H1 (cell line): ENCODE results near the gene PALM3. TPM values are rescaled to one million over a fixed set of nuclear protein-coding genes. Genes with fewer than 3 reads are reported as not detected.
A peak's percentile ranks its signal among the peaks of the same experiment; 100 is the strongest.

Experiments used
- CHD1 ChIP-seq: IDR thresholded peaks from 2 replicates; pipeline ENCODE4 v1.6.1; 2012; ENCODE audit warnings: low read depth, low read length, improper control_type of control experiment
- CTBP2 ChIP-seq: IDR thresholded peaks from 2 replicates; pipeline ENCODE4 v1.7.0; 2011; ENCODE audit warnings: borderline replicate concordance, mild to moderate bottlenecking, moderate library complexity, mixed read lengths, low read length; ENCODE audit not compliant: insufficient read depth, insufficient read length
- CTCF ChIP-seq, 3 experiments: IDR thresholded peaks; 1 replicate in 2 of 3; 2 replicates in 1 of 3; pipeline versions ENCODE4 v1.5.1 to v1.6.1; 2011; ENCODE audit warnings: low read length in 3 of 3, mild to moderate bottlenecking in 3 of 3, inconsistent platforms in 2 of 3, low read depth in 1 of 3, moderate library complexity in 1 of 3; ENCODE audit not compliant: insufficient read depth in 1 of 3; ENCODE audit errors: control extremely low read depth in 1 of 3
- E2F6 ChIP-seq: IDR thresholded peaks from 2 replicates; pipeline ENCODE4 v1.6.1; 2012; ENCODE audit warnings: inconsistent platforms
- GABPA ChIP-seq: IDR thresholded peaks from 2 replicates; pipeline ENCODE4 v1.6.1; 2011; ENCODE audit warnings: mild to moderate bottlenecking, low read length, moderate library complexity, borderline replicate concordance; ENCODE audit not compliant: insufficient read depth
- NRF1 ChIP-seq: IDR thresholded peaks from 2 replicates; pipeline ENCODE4 v1.6.1; 2011; ENCODE audit warnings: mild to moderate bottlenecking, low read depth, low read length, improper control_type of control experiment
- RAD21 ChIP-seq, 2 experiments: IDR thresholded peaks in 1 of 2; conservative IDR thresholded peaks in 1 of 2; 2 replicates each; pipeline ENCODE4 v1.6.1; 2011; ENCODE audit warnings: low read depth in 2 of 2, low read length in 2 of 2, improper control_type of control experiment in 1 of 2, inconsistent platforms in 1 of 2, mild to moderate bottlenecking in 1 of 2, moderate library complexity in 1 of 2
- RBBP5 ChIP-seq: IDR thresholded peaks from 2 replicates; pipeline ENCODE4 v1.7.1; 2012; ENCODE audit warnings: low read depth, mild to moderate bottlenecking, inconsistent platforms, low read length, moderate library complexity, borderline replicate concordance
- SIN3A ChIP-seq, 2 experiments: IDR thresholded peaks in 1 of 2; conservative IDR thresholded peaks in 1 of 2; 2 replicates each; pipeline ENCODE4 v1.6.1; 2011 to 2012; ENCODE audit warnings: low read length in 2 of 2, improper control_type of control experiment in 1 of 2, low read depth in 1 of 2, mild to moderate bottlenecking in 1 of 2
- SIX5 ChIP-seq: IDR thresholded peaks from 2 replicates; pipeline ENCODE4 v1.6.1; 2011; ENCODE audit warnings: mild to moderate bottlenecking, low read depth, low read length
- SRF ChIP-seq: IDR thresholded peaks from 2 replicates; pipeline ENCODE4 v1.6.1; 2011; ENCODE audit warnings: mild to moderate bottlenecking, low read depth, low read length, moderate library complexity
- TCF12 ChIP-seq: IDR thresholded peaks from 2 replicates; pipeline ENCODE4 v1.6.1; 2011; ENCODE audit warnings: low read depth, mild to moderate bottlenecking, low read length
- ZNF274 ChIP-seq: IDR thresholded peaks from 2 replicates; pipeline ENCODE4 v1.7.0; 2012; ENCODE audit warnings: low read length, borderline replicate concordance; ENCODE audit errors: extremely low read depth
- polyA plus RNA-seq, 7 experiments: library from polyadenylated mRNA; depleted of rRNA in 3 of 7; stranded (reverse) in 5 of 7; unstranded in 2 of 7; fragments of >200 nt in 5 of 7; fragments of 200-250 nt in 2 of 7; gene quantifications; 1 replicate in 5 of 7; 2 replicates in 1 of 7; 4 replicates in 1 of 7; pipeline versions ENCODE4 v1.2.1 to v1.2.3, GENCODE V29; 2011 to 2013; ENCODE audit warnings: missing spikeins in 2 of 7, mixed read lengths in 2 of 7
- total RNA-seq: library from RNA; stranded (reverse); fragmentation: NEBNext Ultra II Directional; extraction: Animal tissue kit (Norgen Biotek cat#: 25700); gene quantifications from 2 replicates; pipeline ENCODE4 v1.2.1, GENCODE V29; 2021

PALM3 gene
- total and polyA plus RNA-seq, 2 of the 8 experiments (the other 6 are each of a cell fraction or from before 2014, with no cell fraction given), result 5.8 to 31.3 TPM

GRCh38 chr19:14091813-14092462 lies 30.1 kb upstream of the PALM3 start (continued):
- no peak for TF ChIP-seq NRF1
- no peak for TF ChIP-seq GABPA
- TF ChIP-seq RAD21 (IDR thresholded peaks at IDR 0.05 in 1 of 2, conservative IDR thresholded peaks at IDR 0.05 in 1 of 2; ENCODE audit: low read depth in 2 of 2, low read length in 2 of 2), result peak in 1 of 2 experiments; percentile 17; a peak in 1 of 4 replicates
- no peak for TF ChIP-seq SRF
- TF ChIP-seq CHD1, result no peak
- TF ChIP-seq RBBP5, result no peak
- TF ChIP-seq SIX5, result no peak
- no peak for TF ChIP-seq CTBP2
- TF ChIP-seq E2F6, result no peak
- TF ChIP-seq ZNF274, result no peak
- no peak for TF ChIP-seq TCF12
- TF ChIP-seq CTCF (IDR thresholded peaks at IDR 0.05; ENCODE audit: control extremely low read depth in 1 of 3, insufficient read depth in 1 of 3, low read depth in 1 of 3, low read length in 3 of 3), result peak; percentile 6 to 32 (median 32)
- TF ChIP-seq SIN3A (conservative IDR thresholded peaks at IDR 0.05 in 1 of 2, IDR thresholded peaks at IDR 0.05 in 1 of 2; ENCODE audit: low read depth in 1 of 2, low read length in 2 of 2), result 0 out of 4 replicates have a peak, but pooled peaks of 1 of the 2 experiments have one; percentile 14
